ENCODE data around the gene AATK. TPM values are rescaled to one million over a fixed set of nuclear protein-coding genes. Genes with fewer than 3 reads are reported as not detected.

AATK gene
- total RNA-seq, 1 experiment from 2014 or later, result 1.1 TPM

DNA sequence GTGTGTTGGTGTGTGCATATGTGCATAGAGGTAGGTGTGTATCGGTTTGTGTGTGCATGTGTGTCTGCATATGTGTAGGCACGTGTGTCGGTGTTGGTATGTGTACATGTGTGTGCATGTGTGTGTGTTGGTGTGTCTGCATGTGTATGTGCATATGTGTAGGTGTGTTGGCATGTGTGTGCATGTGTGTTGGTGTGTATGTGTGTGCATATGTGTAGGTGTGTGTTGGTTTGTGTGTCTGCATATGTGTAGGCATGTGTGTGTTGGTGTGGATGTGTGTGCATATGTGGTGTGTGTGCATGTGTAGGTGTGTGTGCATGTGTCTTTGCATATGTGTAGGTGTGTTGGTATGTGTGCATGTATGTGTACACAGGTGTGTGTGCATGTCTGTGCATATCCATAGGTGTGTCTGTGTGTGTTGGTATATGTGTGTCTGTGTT, 3.9 kb upstream of the AATK start:
- no peak overlapping the region for H3K4me3 ChIP-seq (ENCODE audit: low read length)
- no peaks in the 10 kb centered on the region for H3K79me2 ChIP-seq (ENCODE audit: low read length)
- ChIA-PET POLR2A (ENCODE audit: unreplicated experiment) (no interaction called here), CTCF (no interaction called here)
- no peaks in the 10 kb centered on the region for H3K36me3 ChIP-seq (ENCODE audit: low read depth, low read length)
- H3K4me1 ChIP-seq (ENCODE audit: insufficient read depth, low read length), result no peaks in the 10 kb centered on the region
- H3K27ac ChIP-seq (ENCODE audit: low read length), result no peak overlapping the region
- H4K20me1 ChIP-seq (ENCODE audit: low read length), result no peaks in the 10 kb centered on the region
- ATAC-seq, result no peak
- H2AFZ ChIP-seq (ENCODE audit: low read length), result no peak overlapping the region
- no peak overlapping the region for H3K9ac ChIP-seq (ENCODE audit: low read length)
- H3K9me3 ChIP-seq (ENCODE audit: low read length), result no peaks in the 10 kb centered on the region
- no TSS peak for BruUV-seq (replicated peaks)
- H3K4me2 ChIP-seq (ENCODE audit: low read length), result no peak overlapping the region
- intact Hi-C loops (cut with micrococcal nuclease), result no loop called here
- DNase-seq, result no peak
- H3K9me2 ChIP-seq (replicated peaks; ENCODE audit: low read length), result no peaks in the 10 kb centered on the region
- H3F3A ChIP-seq (ENCODE audit: low read length, unreplicated experiment), result no peaks in the 10 kb centered on the region
- H3K27me3 ChIP-seq (ENCODE audit: low read length), result peaks cover 13% of the 10 kb centered on the region
- no peak for TF ChIP-seq EZH2phosphoT487 (IDR thresholded peaks at IDR 0.05; ENCODE audit: borderline replicate concordance, low read length)
- no peak for TF ChIP-seq CTCF (conservative IDR thresholded peaks at IDR 0.05; ENCODE audit: low read depth, low read length)
- TF ChIP-seq EZH2 (IDR thresholded peaks at IDR 0.05; ENCODE audit: low read length, unreplicated experiment), result no peak

GRCh38 chr17:81167638-81168037, 1.6 kb upstream of the AATK start:
- Histone ChIP-seq H3K9me3 (ENCODE audit: low read length) (no peaks in the 10 kb centered on the region), H3K27ac (ENCODE audit: low read length) (no peak overlapping the region), H3K79me2 (ENCODE audit: low read length) (no peaks in the 10 kb centered on the region), H3K9me2 (replicated peaks; ENCODE audit: low read length) (no peaks in the 10 kb centered on the region), H3K4me1 (ENCODE audit: insufficient read depth, low read length) (no peaks in the 10 kb centered on the region), H3K4me3 (ENCODE audit: low read length) (no peak overlapping the region), H3K4me2 (ENCODE audit: low read length) (no peak overlapping the region), H4K20me1 (ENCODE audit: low read length) (no peaks in the 10 kb centered on the region), H3F3A (ENCODE audit: low read length, unreplicated experiment) (no peaks in the 10 kb centered on the region), H3K9ac (ENCODE audit: low read length) (no peak overlapping the region), H2AFZ (ENCODE audit: low read length) (no peak overlapping the region), H3K36me3 (ENCODE audit: low read depth, low read length) (no peaks in the 10 kb centered on the region), H3K27me3 (ENCODE audit: low read length) (peaks cover 15% of the 10 kb centered on the region)
- ChIA-PET POLR2A (ENCODE audit: unreplicated experiment) (no interaction called here), CTCF (no interaction called here)
- BruUV-seq (replicated peaks), result no TSS peak
- ATAC-seq, result no peak
- TF ChIP-seq CTCF (conservative IDR thresholded peaks at IDR 0.05; ENCODE audit: low read depth, low read length) (no peak), EZH2 (IDR thresholded peaks at IDR 0.05; ENCODE audit: low read length, unreplicated experiment) (no peak), EZH2phosphoT487 (IDR thresholded peaks at IDR 0.05; ENCODE audit: borderline replicate concordance, low read length) (no peak)
- no peak for DNase-seq
- intact Hi-C loops (cut with micrococcal nuclease), result no loop called here

DNA sequence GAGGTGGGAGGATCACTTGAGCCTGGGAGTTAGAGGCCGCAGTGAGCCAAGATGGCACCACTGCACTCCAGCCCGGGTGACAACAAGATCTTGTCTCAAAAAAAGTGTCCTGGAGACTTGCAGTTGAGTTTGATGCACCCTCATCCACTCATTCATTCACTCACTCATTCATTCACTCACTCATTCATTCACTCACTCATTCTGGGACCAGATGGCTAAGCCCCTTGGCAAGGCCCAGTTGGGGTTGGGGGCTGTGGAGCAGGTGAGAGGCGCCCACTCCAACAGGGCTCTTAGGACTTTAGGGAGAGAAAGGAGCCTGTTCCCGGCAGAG, 1.1 kb upstream of the AATK start:
- ATAC-seq (no peak), DNase-seq (no peak)
- no peaks in the 10 kb centered on the region for H3K4me1 ChIP-seq (ENCODE audit: insufficient read depth, low read length)
- BruUV-seq (replicated peaks), result no TSS peak
- H3K9me3 ChIP-seq (ENCODE audit: low read length), result no peaks in the 10 kb centered on the region
- intact Hi-C loops (cut with micrococcal nuclease), result no loop called here
- H3K36me3 ChIP-seq (ENCODE audit: low read depth, low read length), result no peaks in the 10 kb centered on the region
- no peak overlapping the region for H3K27ac ChIP-seq (ENCODE audit: low read length)
- H3K79me2 ChIP-seq (ENCODE audit: low read length), result no peaks in the 10 kb centered on the region
- no peak overlapping the region for H3K4me3 ChIP-seq (ENCODE audit: low read length)
- H3F3A ChIP-seq (ENCODE audit: low read length, unreplicated experiment), result no peaks in the 10 kb centered on the region
- no peak overlapping the region for H3K4me2 ChIP-seq (ENCODE audit: low read length)
- POLR2A ChIA-PET (ENCODE audit: unreplicated experiment), result no interaction called here
- H3K9ac ChIP-seq (ENCODE audit: low read length), result no peak overlapping the region
- no peak overlapping the region for H2AFZ ChIP-seq (ENCODE audit: low read length)
- H4K20me1 ChIP-seq (ENCODE audit: low read length), result no peaks in the 10 kb centered on the region
- no peaks in the 10 kb centered on the region for H3K9me2 ChIP-seq (replicated peaks; ENCODE audit: low read length)
- CTCF ChIA-PET, result no interaction called here
- TF ChIP-seq EZH2phosphoT487 (IDR thresholded peaks at IDR 0.05; ENCODE audit: borderline replicate concordance, low read length) (no peak), CTCF (conservative IDR thresholded peaks at IDR 0.05; ENCODE audit: low read depth, low read length) (no peak), EZH2 (IDR thresholded peaks at IDR 0.05; ENCODE audit: low read length, unreplicated experiment) (no peak)
- H3K27me3 ChIP-seq (ENCODE audit: low read length), result peaks cover 15% of the 10 kb centered on the region
